Esophagus muscularis mucosa (tissue), 4 donors: ENCODE results near the gene TMEM240.
"Not testable (repeated sequence)": the region's sequence is repeated elsewhere in the genome, so short reads cannot be mapped to it uniquely, and the experiment has no call there.

Experiments
- CTCF ChIP-seq, 3 experiments: fragments of 200-600 bp in 2 of 3; fragments of 450-650 bp in 1 of 3; sonication (generic) in 2 of 3; IDR thresholded peaks; one replicate each; pipeline ENCODE4 v1.5.1; 2017 to 2019; ENCODE audit warnings: antibody characterized with exemption in 3 of 3, mild to moderate bottlenecking in 2 of 3, moderate library complexity in 1 of 3
- EP300 ChIP-seq: sonication (generic); formaldehyde crosslinking; IDR thresholded peaks from one replicate; pipeline ENCODE4 v1.6.1; 2017; ENCODE audit warnings: antibody characterized with exemption
- POLR2A ChIP-seq: fragments of 450-650 bp; IDR thresholded peaks from one replicate; pipeline ENCODE4 v1.6.1; 2017; ENCODE audit warnings: antibody characterized with exemption, moderate library complexity, mild to moderate bottlenecking, low read depth
- POLR2AphosphoS5 ChIP-seq, 2 donors: sonication (generic); formaldehyde crosslinking; IDR thresholded peaks; one replicate each; pipeline ENCODE4 v1.6.1; 2017; ENCODE audit warnings: antibody characterized with exemption in 2 of 2

DNA sequence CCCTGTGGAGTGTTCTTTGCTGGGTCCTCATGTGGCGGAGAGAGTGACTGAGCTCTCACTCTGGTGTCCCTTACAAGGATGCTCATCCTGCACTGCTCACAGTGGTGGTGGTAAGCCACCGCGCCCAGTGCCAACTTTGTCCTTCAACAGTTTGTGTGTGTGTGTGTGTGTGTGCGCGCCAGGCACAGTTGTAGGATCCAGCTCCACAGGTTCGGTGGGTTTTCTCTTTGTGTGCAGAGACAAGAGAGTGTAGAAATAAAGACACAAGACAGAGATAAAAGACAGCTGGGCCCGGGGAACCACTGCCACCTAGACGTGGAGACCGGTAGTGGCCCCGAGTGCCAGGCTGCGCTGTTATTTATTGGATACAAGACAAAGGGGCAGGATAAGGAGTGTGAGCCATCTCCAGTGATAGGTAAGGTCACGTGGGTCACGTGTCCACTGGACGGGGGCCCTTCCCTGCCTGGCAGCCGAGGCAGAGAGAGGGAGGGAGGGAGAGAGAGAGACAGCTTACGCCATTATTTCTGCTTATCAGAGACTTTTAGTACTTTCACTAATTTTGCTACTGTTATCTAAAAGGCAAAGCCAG is 35.6 kb downstream of the TMEM240 start:
- TF ChIP-seq CTCF (IDR thresholded peaks at IDR 0.05) (peak; percentile 41 to 76 (median 68)), POLR2AphosphoS5 (IDR thresholded peaks at IDR 0.05) (peak in 1 of 2 donors; percentile 46)
- not testable (repeated sequence) for TF ChIP-seq POLR2A, EP300
